IMR-90 (cell line): Measurements from ENCODE around the gene KCNN3. TPM values are rescaled to one million over a fixed set of nuclear protein-coding genes. Genes with fewer than 3 reads are reported as not detected.

Experiments
- ATAC-seq: fragments of 200-7000 bp; cut with Tn5 transposase; 2 replicates; pipeline ENCODE4 v1.9.1; 2020; ENCODE audit warnings: low read depth, mild to moderate bottlenecking, moderate library complexity
- BruUV-seq: library from RNA; stranded (reverse); fragments of 400-500 nt; replicated peaks from 2 replicates; lab custom pipeline; 2021; lab: Mats Ljungman, UMichigan
- CTCF ChIA-PET: fragments of 300-600 bp; formaldehyde crosslinking; extraction: SDS; loops from one replicate; lab custom pipeline; 2021; ENCODE audit warnings: antibody characterized with exemption; lab: Yijun Ruan, JAX
- POLR2A ChIA-PET: fragments of 300-600 bp; sonication (Branson Sonifier 250); formaldehyde crosslinking; loops from one replicate; lab custom pipeline; 2022; ENCODE audit warnings: antibody characterized with exemption; ENCODE audit not compliant: unreplicated experiment; lab: Charles Lee
- DNase-seq: peaks from one replicate; pipeline ENCODE4 v3.0.0; 2013
- H2AFZ ChIP-seq: replicated peaks from 2 replicates; pipeline ENCODE3; 2013; ENCODE audit warnings: low read length, mild to moderate bottlenecking; ENCODE audit not compliant: poor library complexity
- H2AK5ac ChIP-seq: 2 replicates; pipeline ENCODE4 v1.6.1; 2013; ENCODE audit warnings: low read depth, low read length, inconsistent platforms
- H2AK9ac ChIP-seq: replicated peaks from 2 replicates; pipeline ENCODE3; 2013; ENCODE audit warnings: mild to moderate bottlenecking, low read depth, low read length, moderate library complexity; ENCODE audit not compliant: poor library complexity
- H2BK120ac ChIP-seq: 2 replicates; pipeline ENCODE4 v1.6.1; 2013; ENCODE audit warnings: low read depth, low read length, inconsistent platforms
- H2BK15ac ChIP-seq: 3 replicates; pipeline ENCODE4 v1.6.1; 2013; ENCODE audit warnings: low read depth, low read length, inconsistent platforms
- H2BK20ac ChIP-seq: 2 replicates; pipeline ENCODE4 v1.6.1; 2013; ENCODE audit warnings: low read depth, mild to moderate bottlenecking, inconsistent platforms, low read length, moderate library complexity
- H2BK5ac ChIP-seq: 2 replicates; pipeline ENCODE4 v1.6.1; 2013; ENCODE audit warnings: mild to moderate bottlenecking, low read depth, low read length, inconsistent platforms; ENCODE audit not compliant: poor library complexity, severe bottlenecking
- H3K14ac ChIP-seq: replicated peaks from 2 replicates; pipeline ENCODE4 v1.6.1; 2013; ENCODE audit warnings: low read depth, low read length, inconsistent platforms
- H3K18ac ChIP-seq: 2 replicates; pipeline ENCODE4 v1.6.1; 2013; ENCODE audit warnings: low read depth, low read length, control low read depth
- H3K23ac ChIP-seq: 2 replicates; pipeline ENCODE4 v1.6.1; 2013; ENCODE audit warnings: low read depth, low read length, inconsistent platforms
- H3K27ac ChIP-seq: 2 replicates; pipeline ENCODE4 v1.5.1; 2013; ENCODE audit warnings: mild to moderate bottlenecking, control low read depth, low read length; ENCODE audit not compliant: insufficient read depth
- H3K27me3 ChIP-seq: 2 replicates; pipeline ENCODE4 v1.6.1; 2013; ENCODE audit warnings: low read length; ENCODE audit not compliant: control insufficient read depth, insufficient read depth
- H3K36me3 ChIP-seq: 2 replicates; pipeline ENCODE4 v1.6.1; 2013; ENCODE audit warnings: low read length, mixed read lengths; ENCODE audit not compliant: control insufficient read depth, insufficient read depth
- H3K4ac ChIP-seq: 2 replicates; pipeline ENCODE4 v1.6.1; 2013; ENCODE audit warnings: low read depth, low read length, inconsistent platforms
- H3K4me1 ChIP-seq: 2 replicates; pipeline ENCODE4 v1.6.1; 2013; ENCODE audit warnings: low read length, mixed read lengths; ENCODE audit not compliant: control insufficient read depth, insufficient read depth
- H3K4me2 ChIP-seq: 2 replicates; pipeline ENCODE4 v1.6.1; 2013; ENCODE audit warnings: low read depth, mild to moderate bottlenecking, control low read depth, low read length, moderate library complexity
- H3K4me3 ChIP-seq: 2 replicates; pipeline ENCODE4 v1.5.1; 2013; ENCODE audit warnings: low read depth, mild to moderate bottlenecking, control low read depth, low read length, moderate library complexity; ENCODE audit not compliant: insufficient read depth
- H3K56ac ChIP-seq: 2 replicates; pipeline ENCODE4 v1.6.1; 2013; ENCODE audit warnings: low read length, inconsistent platforms; ENCODE audit not compliant: insufficient read depth; ENCODE audit errors: extremely low read depth
- H3K79me1 ChIP-seq, 2 experiments: 2 replicates each; pipeline ENCODE4 v1.6.1; 2013; ENCODE audit warnings: low read length in 2 of 2, inconsistent platforms in 1 of 2, low read depth in 1 of 2
- H3K9ac ChIP-seq: 2 replicates; pipeline ENCODE4 v1.6.1; 2013; ENCODE audit warnings: low read depth, low read length, control low read depth
- H3K9me1 ChIP-seq: 2 replicates; pipeline ENCODE4 v1.6.1; 2013; ENCODE audit warnings: low read length, inconsistent platforms; ENCODE audit not compliant: insufficient read depth
- H3K9me3 ChIP-seq: 2 replicates; pipeline ENCODE4 v1.6.1; 2013; ENCODE audit warnings: low read length; ENCODE audit not compliant: control insufficient read depth, insufficient read depth
- H4K20me1 ChIP-seq: 2 replicates; pipeline ENCODE4 v1.6.1; 2013; ENCODE audit warnings: low read length, inconsistent platforms; ENCODE audit not compliant: insufficient read depth
- H4K5ac ChIP-seq: 2 replicates; pipeline ENCODE4 v1.6.1; 2013; ENCODE audit warnings: mild to moderate bottlenecking, low read depth, low read length, control low read depth
- H4K8ac ChIP-seq, 2 experiments: 2 replicates each; pipeline ENCODE4 v1.6.1; 2013; ENCODE audit warnings: low read depth in 2 of 2, low read length in 2 of 2, control low read depth in 1 of 2, inconsistent platforms in 1 of 2
- H4K91ac ChIP-seq: 2 replicates; pipeline ENCODE4 v1.6.1; 2013; ENCODE audit warnings: low read depth, low read length, inconsistent platforms; ENCODE audit not compliant: insufficient read depth
- BHLHE40 ChIP-seq: fragments of 150-350 bp; IDR thresholded peaks from 2 replicates; pipeline ENCODE4 v1.6.1; 2016; ENCODE audit warnings: mild to moderate bottlenecking, low read depth, low read length
- CEBPB ChIP-seq: IDR thresholded peaks from 2 replicates; pipeline ENCODE4 v1.6.1; 2012; ENCODE audit warnings: low read depth, low read length, improper control_type of control experiment
- CHD1 ChIP-seq: IDR thresholded peaks from 2 replicates; pipeline ENCODE4 v1.6.1; 2012; ENCODE audit warnings: low read depth, low read length, improper control_type of control experiment
- ELK1 ChIP-seq: fragments of 150-350 bp; IDR thresholded peaks from 2 replicates; pipeline ENCODE4 v1.6.1; 2016; ENCODE audit warnings: low read depth, mild to moderate bottlenecking, low read length, moderate library complexity, borderline replicate concordance
- FOS ChIP-seq: fragments of 150-350 bp; IDR thresholded peaks from 2 replicates; pipeline ENCODE4 v1.6.1; 2016; ENCODE audit warnings: low read depth, low read length
- MAFK ChIP-seq: IDR thresholded peaks from 2 replicates; pipeline ENCODE4 v1.6.1; 2012; ENCODE audit warnings: low read depth, low read length, improper control_type of control experiment
- MAZ ChIP-seq: IDR thresholded peaks from 2 replicates; pipeline ENCODE4 v1.6.1; 2012; ENCODE audit warnings: low read depth, mild to moderate bottlenecking, low read length, improper control_type of control experiment, moderate library complexity, borderline replicate concordance
- MXI1 ChIP-seq: IDR thresholded peaks from 2 replicates; pipeline ENCODE4 v1.6.1; 2012; ENCODE audit warnings: low read depth, mild to moderate bottlenecking, low read length, moderate library complexity, borderline replicate concordance
- POLR2A ChIP-seq: IDR thresholded peaks from 2 replicates; pipeline ENCODE4 v1.6.1; 2012; ENCODE audit warnings: mild to moderate bottlenecking, low read depth, low read length
- RAD21 ChIP-seq: IDR thresholded peaks from 2 replicates; pipeline ENCODE4 v1.6.1; 2012; ENCODE audit warnings: low read length, improper control_type of control experiment
- RCOR1 ChIP-seq: IDR thresholded peaks from 2 replicates; pipeline ENCODE4 v1.6.1; 2012; ENCODE audit warnings: mild to moderate bottlenecking, low read length, improper control_type of control experiment; ENCODE audit not compliant: insufficient replicate concordance
- RFX5 ChIP-seq: IDR thresholded peaks from 2 replicates; pipeline ENCODE4 v1.8.0; 2012; ENCODE audit warnings: low read depth, mild to moderate bottlenecking, low read length, moderate library complexity
- SMC3 ChIP-seq: fragments of 150-350 bp; IDR thresholded peaks from 2 replicates; pipeline ENCODE4 v1.6.1; 2016; ENCODE audit warnings: low read depth, mild to moderate bottlenecking, antibody characterized with exemption, low read length, moderate library complexity
- USF2 ChIP-seq: fragments of 150-350 bp; IDR thresholded peaks from 2 replicates; pipeline ENCODE4 v1.6.1; 2017; ENCODE audit warnings: mild to moderate bottlenecking, antibody characterized with exemption, low read length, low read depth
- WGBS, 2 experiments: methylation state at CpG; one replicate each; pipeline versions ENCODE4 v1.1.5 to v1.1.7; 2013; ENCODE audit warnings: missing lambda C conversion rate in 2 of 2; ENCODE audit not compliant: insufficient read length in 1 of 2; ENCODE audit errors: extremely low coverage in 2 of 2; 5-methylcytosine and 5-hydroxymethylcytosine counted together
- dilution Hi-C: fragments of 300-500 bp; cut with HindIII; formaldehyde crosslinking; loops from one replicate; pipeline ENCODE4 v1.14.3; 2018; ENCODE audit warnings: low sequenced_read_pairs; ENCODE audit not compliant: unreplicated experiment
- in situ Hi-C: fragments of 300-500 bp; cut with MboI; formaldehyde crosslinking; loops from 3 replicates; pipeline ENCODE4 v1.14.3; 2019; ENCODE audit warnings: low sequenced_read_pairs, inconsistent platforms, mixed read lengths
- intact Hi-C: fragments of 100-400 bp; cut with micrococcal nuclease; formaldehyde crosslinking; loops from 2 replicates; pipeline ENCODE4 v1.10.0; 2022
- polyA plus RNA-seq, 3 experiments: library from polyadenylated mRNA; depleted of rRNA; stranded (reverse); fragments of >200 nt; gene quantifications; 2 replicates each; pipeline ENCODE4 v1.2.3, GENCODE V29; 2012; ENCODE audit warnings: low replicate concordance in 1 of 3
- total RNA-seq: library from RNA; depleted of rRNA; stranded (reverse); fragments of >200 nt; gene quantifications from 2 replicates; pipeline ENCODE4 v1.2.3, GENCODE V29; 2012
- TF ChIP-seq, protein P1 (sequence below): conservative IDR thresholded peaks from 2 replicates; pipeline ENCODE4 v1.5.1; 2012; ENCODE audit warnings: mild to moderate bottlenecking, low read depth, low read length, improper control_type of control experiment

KCNN3 gene
- total and polyA plus RNA-seq, 2 of the 4 experiments (the other 2 are of a cell fraction), result 0.02 TPM; not detected in 1

- Histone ChIP-seq H2AK9ac (no peak overlapping the region), H2BK120ac (no peak overlapping the region), H3K18ac (no peak overlapping the region), H3K79me1 (no peaks in the 10 kb centered on the region), H2BK5ac (no peak overlapping the region), H3K4me2 (no peak overlapping the region), H3K9me1 (no peaks in the 10 kb centered on the region), H2BK15ac (no peak overlapping the region), H3K9me3 (no peaks in the 10 kb centered on the region), H3K27me3 (peaks cover 45% of the 10 kb centered on the region), H3K36me3 (no peaks in the 10 kb centered on the region), H3K27ac (no peak overlapping the region), H2BK20ac (no peak overlapping the region), H3K4me3 (no peak overlapping the region), H4K20me1 (no peaks in the 10 kb centered on the region), H2AK5ac (no peak overlapping the region), H3K56ac (no peak overlapping the region), H4K5ac (no peak overlapping the region), H4K8ac (no peak overlapping the region; a peak in 1 of 4 replicates), H3K4ac (no peak overlapping the region), H4K91ac (no peak overlapping the region), H3K4me1 (peaks cover 10% of the 10 kb centered on the region; the same call in 1 of the 2 replicates), H2AFZ (peak overlapping the region; percentile 68), H3K9ac (no peak overlapping the region), H3K14ac (no peak overlapping the region), H3K23ac (no peak overlapping the region)
- DNase-seq (peak; percentile 4), ATAC-seq (peak; percentile 67)
- in situ Hi-C loops (no loop called here), intact Hi-C loops (no loop called here), dilution Hi-C loops (no loop called here)
- WGBS, 2 experiments, result no CpG with 5 or more reads among the region's 3 CpGs
- no peak for TF ChIP-seq RCOR1
- no peak for TF ChIP-seq MAFK
- TF ChIP-seq CHD1, result no peak
- TF ChIP-seq USF2, result no peak
- TF ChIP-seq MXI1, result no peak
- no peak for TF ChIP-seq RAD21
- no peak for TF ChIP-seq CEBPB
- no peak for TF ChIP-seq POLR2A
- TF ChIP-seq MAZ, result no peak
- no peak for TF ChIP-seq BHLHE40
- no peak for TF ChIP-seq SMC3
- no peak for TF ChIP-seq FOS
- TF ChIP-seq ELK1, result no peak
- TF ChIP-seq, protein P1, sequence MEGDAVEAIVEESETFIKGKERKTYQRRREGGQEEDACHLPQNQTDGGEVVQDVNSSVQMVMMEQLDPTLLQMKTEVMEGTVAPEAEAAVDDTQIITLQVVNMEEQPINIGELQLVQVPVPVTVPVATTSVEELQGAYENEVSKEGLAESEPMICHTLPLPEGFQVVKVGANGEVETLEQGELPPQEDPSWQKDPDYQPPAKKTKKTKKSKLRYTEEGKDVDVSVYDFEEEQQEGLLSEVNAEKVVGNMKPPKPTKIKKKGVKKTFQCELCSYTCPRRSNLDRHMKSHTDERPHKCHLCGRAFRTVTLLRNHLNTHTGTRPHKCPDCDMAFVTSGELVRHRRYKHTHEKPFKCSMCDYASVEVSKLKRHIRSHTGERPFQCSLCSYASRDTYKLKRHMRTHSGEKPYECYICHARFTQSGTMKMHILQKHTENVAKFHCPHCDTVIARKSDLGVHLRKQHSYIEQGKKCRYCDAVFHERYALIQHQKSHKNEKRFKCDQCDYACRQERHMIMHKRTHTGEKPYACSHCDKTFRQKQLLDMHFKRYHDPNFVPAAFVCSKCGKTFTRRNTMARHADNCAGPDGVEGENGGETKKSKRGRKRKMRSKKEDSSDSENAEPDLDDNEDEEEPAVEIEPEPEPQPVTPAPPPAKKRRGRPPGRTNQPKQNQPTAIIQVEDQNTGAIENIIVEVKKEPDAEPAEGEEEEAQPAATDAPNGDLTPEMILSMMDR, result no peak
- TF ChIP-seq RFX5, result no peak
- no TSS peak for BruUV-seq
- ChIA-PET CTCF (no interaction called here), POLR2A (no interaction called here)
Observed at GRCh38 chr1:154839691-154840090, 30.4 kb downstream of the KCNN3 start.
